Esophagus muscularis mucosa (tissue), 4 donors: ENCODE measurements around the gene CUL5. TPM values are rescaled to one million over a fixed set of nuclear protein-coding genes. Genes with fewer than 3 reads are reported as not detected.

Source experiments
- DNase-seq: peaks from one replicate; pipeline ENCODE4 v3.0.0-alpha.2; 2017; ENCODE audit errors: extremely low spot score
- H3K27ac ChIP-seq, 4 donors: fragments of 200-600 bp; sonication (generic); replicated peaks in 1 of 4; 1 replicate in 3 of 4; 2 replicates in 1 of 4; pipeline ENCODE4 v1.5.1; 2016 to 2019; ENCODE audit warnings: mild to moderate bottlenecking in 1 of 4
- H3K27me3 ChIP-seq, 4 donors: fragments of 200-600 bp; sonication (generic); one replicate each; pipeline versions ENCODE4 v1.5.1 to v1.6.0; 2016 to 2019
- H3K36me3 ChIP-seq, 4 donors: fragments of 200-600 bp; sonication (generic); one replicate each; pipeline ENCODE4 v1.5.1; 2016 to 2019
- H3K4me1 ChIP-seq, 4 donors: fragments of 200-600 bp; sonication (generic); one replicate each; pipeline ENCODE4 v1.5.1; 2016 to 2019
- H3K4me3 ChIP-seq, 4 donors: fragments of 200-600 bp; sonication (generic); 1 replicate in 2 of 4; 2 replicates in 2 of 4; pipeline ENCODE4 v1.5.1; 2016 to 2019; ENCODE audit warnings: mild to moderate bottlenecking in 4 of 4, moderate library complexity in 1 of 4
- H3K9me3 ChIP-seq, 4 donors: fragments of 200-600 bp; sonication (generic); 1 replicate in 3 of 4; 2 replicates in 1 of 4; pipeline ENCODE4 v1.5.1; 2016 to 2019
- EP300 ChIP-seq: sonication (generic); formaldehyde crosslinking; IDR thresholded peaks from one replicate; pipeline ENCODE4 v1.6.1; 2017; ENCODE audit warnings: antibody characterized with exemption
- POLR2A ChIP-seq: fragments of 450-650 bp; IDR thresholded peaks from one replicate; pipeline ENCODE4 v1.6.1; 2017; ENCODE audit warnings: antibody characterized with exemption, moderate library complexity, mild to moderate bottlenecking, low read depth
- POLR2AphosphoS5 ChIP-seq, 2 donors: sonication (generic); formaldehyde crosslinking; IDR thresholded peaks; one replicate each; pipeline ENCODE4 v1.6.1; 2017; ENCODE audit warnings: antibody characterized with exemption in 2 of 2
- WGBS: methylation state at CpG from one replicate; pipeline ENCODE4 v1.1.5; 2018; 5-methylcytosine and 5-hydroxymethylcytosine counted together
- intact Hi-C: fragments of 100-400 bp; cut with DNase I; formaldehyde crosslinking; loops from one replicate; pipeline ENCODE4 v1.15.1; 2023
- total RNA-seq, 4 donors: library from RNA; depleted of rRNA; stranded (reverse); fragments of >200 nt; gene quantifications; one replicate each; pipeline versions ENCODE4 v1.1.0 to v1.2.1, GENCODE V29; 2016
- TF ChIP-seq, protein P1 (sequence below), 3 experiments: fragments of 200-600 bp in 2 of 3; fragments of 450-650 bp in 1 of 3; sonication (generic) in 2 of 3; IDR thresholded peaks; one replicate each; pipeline ENCODE4 v1.5.1; 2017 to 2019; ENCODE audit warnings: antibody characterized with exemption in 3 of 3, mild to moderate bottlenecking in 2 of 3, moderate library complexity in 1 of 3

CUL5 gene
- total RNA-seq, 4 donors from 2014 or later = 23.4 to 28.1 (median 26.3) TPM

DNA sequence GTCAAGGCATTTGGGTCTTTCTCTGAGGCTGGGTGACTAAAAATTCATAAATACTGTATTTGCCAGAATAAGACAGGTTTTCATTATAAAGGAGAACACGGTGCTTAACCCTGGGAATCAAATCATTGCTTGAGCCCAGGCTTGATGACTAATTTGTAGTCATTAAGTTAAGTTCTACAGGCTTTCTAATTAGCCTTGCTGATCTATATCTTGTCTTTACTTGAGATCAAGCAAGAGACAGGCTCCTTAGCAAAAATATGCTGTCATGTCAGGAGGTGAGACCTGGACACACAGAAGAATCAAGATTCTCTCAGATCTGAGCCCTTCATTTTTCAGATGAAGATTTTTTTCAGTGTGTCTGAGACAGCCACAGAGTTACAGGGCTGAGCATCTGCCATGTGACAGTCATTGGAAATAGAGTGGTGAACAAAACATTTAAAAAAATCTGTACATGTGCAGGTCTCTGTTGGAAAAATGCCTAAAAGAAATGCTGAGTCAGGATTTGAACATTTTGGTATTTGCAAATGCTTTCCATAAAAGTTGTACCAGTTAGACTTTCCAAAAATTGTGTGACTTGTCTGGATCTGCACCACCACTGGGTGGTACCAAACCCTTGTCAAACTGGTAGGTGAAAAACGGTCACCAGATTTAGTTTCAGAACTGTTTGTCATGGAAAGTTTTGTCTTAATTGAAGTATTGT lies 127.3 kb downstream of the CUL5 start:
- WGBS = 58% methylated on average over 2 of the region's 2 CpGs
- H3K9me3 ChIP-seq = no peaks in the 10 kb centered on the region
- H3K27me3 ChIP-seq = no peaks in the 10 kb centered on the region
- H3K36me3 ChIP-seq = peaks cover 15 to 85% (median 60%) of the 10 kb centered on the region in 4 donors
- intact Hi-C loops = no loop called here
- TF ChIP-seq EP300 (no peak), POLR2AphosphoS5 (IDR thresholded peaks at IDR 0.05) (no peak), POLR2A (no peak)
- TF ChIP-seq, protein P1, sequence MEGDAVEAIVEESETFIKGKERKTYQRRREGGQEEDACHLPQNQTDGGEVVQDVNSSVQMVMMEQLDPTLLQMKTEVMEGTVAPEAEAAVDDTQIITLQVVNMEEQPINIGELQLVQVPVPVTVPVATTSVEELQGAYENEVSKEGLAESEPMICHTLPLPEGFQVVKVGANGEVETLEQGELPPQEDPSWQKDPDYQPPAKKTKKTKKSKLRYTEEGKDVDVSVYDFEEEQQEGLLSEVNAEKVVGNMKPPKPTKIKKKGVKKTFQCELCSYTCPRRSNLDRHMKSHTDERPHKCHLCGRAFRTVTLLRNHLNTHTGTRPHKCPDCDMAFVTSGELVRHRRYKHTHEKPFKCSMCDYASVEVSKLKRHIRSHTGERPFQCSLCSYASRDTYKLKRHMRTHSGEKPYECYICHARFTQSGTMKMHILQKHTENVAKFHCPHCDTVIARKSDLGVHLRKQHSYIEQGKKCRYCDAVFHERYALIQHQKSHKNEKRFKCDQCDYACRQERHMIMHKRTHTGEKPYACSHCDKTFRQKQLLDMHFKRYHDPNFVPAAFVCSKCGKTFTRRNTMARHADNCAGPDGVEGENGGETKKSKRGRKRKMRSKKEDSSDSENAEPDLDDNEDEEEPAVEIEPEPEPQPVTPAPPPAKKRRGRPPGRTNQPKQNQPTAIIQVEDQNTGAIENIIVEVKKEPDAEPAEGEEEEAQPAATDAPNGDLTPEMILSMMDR (IDR thresholded peaks at IDR 0.05) = no peak
- no peak overlapping the region for H3K4me3 ChIP-seq
- peak; percentile 10 for DNase-seq
- H3K27ac ChIP-seq = no peak overlapping the region
- H3K4me1 ChIP-seq = peaks cover 12 to 21% (median 13%) of the 10 kb centered on the region in 4 donors

DNA sequence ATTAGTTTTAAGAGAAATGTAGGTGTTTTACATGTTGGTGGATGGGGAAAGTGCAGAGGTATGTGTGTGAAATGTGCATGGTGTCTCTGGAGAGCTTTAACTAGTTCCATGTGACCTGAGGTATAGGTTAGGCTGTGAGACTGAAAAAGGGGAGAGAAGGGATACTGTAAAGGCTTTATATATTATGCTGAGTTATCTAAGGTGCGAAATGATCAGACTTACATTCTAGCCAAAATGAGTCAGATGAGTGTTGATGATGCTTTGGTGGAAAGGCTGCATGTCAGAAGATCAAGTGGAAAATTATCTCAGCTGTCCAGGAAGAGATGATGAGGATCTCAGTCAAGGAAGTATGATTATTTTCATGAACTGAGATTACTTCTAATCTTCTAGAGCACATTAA lies 128.5 kb downstream of the CUL5 start:
- TF ChIP-seq, protein P1 (IDR thresholded peaks at IDR 0.05) = no peak
- TF ChIP-seq POLR2AphosphoS5 (IDR thresholded peaks at IDR 0.05) = no peak
- no peak for TF ChIP-seq POLR2A
- no peak for TF ChIP-seq EP300
- Histone ChIP-seq H3K4me1 (peaks cover 8 to 12% (median 10%) of the 10 kb centered on the region in 4 donors), H3K27ac (no peak overlapping the region), H3K27me3 (no peaks in the 10 kb centered on the region), H3K9me3 (no peaks in the 10 kb centered on the region), H3K4me3 (no peak overlapping the region), H3K36me3 (peaks cover 19 to 94% (median 66%) of the 10 kb centered on the region in 4 donors)
- DNase-seq = no peak
- intact Hi-C loops = no loop called here
- WGBS = 91% methylated on average over 1 of the region's 1 CpG

GRCh38 chr11:108142304-108142703 lies 133.6 kb downstream of the CUL5 start:
- no peak for TF ChIP-seq POLR2AphosphoS5 (IDR thresholded peaks at IDR 0.05)
- no peak for TF ChIP-seq EP300
- DNase-seq = no peak
- intact Hi-C loops = no loop called here
- H3K27me3 ChIP-seq = no peaks in the 10 kb centered on the region
- H3K36me3 ChIP-seq = peaks cover 66 to 100% (median 88%) of the 10 kb centered on the region in 4 donors
- no peak overlapping the region for H3K27ac ChIP-seq
- H3K9me3 ChIP-seq = no peaks in the 10 kb centered on the region
- WGBS = 96% methylated on average over 7 of the region's 7 CpGs
- H3K4me3 ChIP-seq = no peak overlapping the region
- no peaks in the 10 kb centered on the region for H3K4me1 ChIP-seq

DNA sequence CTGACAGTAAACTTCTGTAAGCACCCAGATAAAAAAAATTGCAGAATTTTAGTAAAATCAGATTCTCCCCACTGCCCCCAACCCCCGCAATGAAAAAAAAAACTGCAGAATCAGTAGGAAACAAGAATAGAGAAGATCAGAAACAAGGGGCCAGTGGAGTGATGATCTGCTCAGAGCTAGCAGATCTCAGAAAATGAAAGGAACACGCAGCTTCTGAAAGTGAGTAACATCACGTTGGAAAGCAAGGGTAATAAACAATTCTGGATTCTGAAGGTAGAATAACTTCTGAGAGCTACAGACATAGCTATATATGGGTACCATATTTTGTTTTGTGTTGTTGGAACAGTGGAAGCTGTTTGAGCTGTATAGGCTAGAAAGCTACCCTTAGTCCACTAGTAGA lies 135.9 kb downstream of the CUL5 start:
- TF ChIP-seq, protein P1 (IDR thresholded peaks at IDR 0.05) = no peak
- no peak for TF ChIP-seq EP300
- TF ChIP-seq POLR2A = no peak
- TF ChIP-seq POLR2AphosphoS5 (IDR thresholded peaks at IDR 0.05) = no peak
- Histone ChIP-seq H3K36me3 (peaks cover 82 to 100% (median 93%) of the 10 kb centered on the region in 4 donors), H3K27me3 (no peaks in the 10 kb centered on the region), H3K9me3 (no peaks in the 10 kb centered on the region), H3K27ac (no peak overlapping the region), H3K4me1 (no peaks in the 10 kb centered on the region), H3K4me3 (no peak overlapping the region)
- 90% methylated on average over 3 of the region's 3 CpGs for WGBS
- intact Hi-C loops = no loop called here
- DNase-seq = no peak

DNA sequence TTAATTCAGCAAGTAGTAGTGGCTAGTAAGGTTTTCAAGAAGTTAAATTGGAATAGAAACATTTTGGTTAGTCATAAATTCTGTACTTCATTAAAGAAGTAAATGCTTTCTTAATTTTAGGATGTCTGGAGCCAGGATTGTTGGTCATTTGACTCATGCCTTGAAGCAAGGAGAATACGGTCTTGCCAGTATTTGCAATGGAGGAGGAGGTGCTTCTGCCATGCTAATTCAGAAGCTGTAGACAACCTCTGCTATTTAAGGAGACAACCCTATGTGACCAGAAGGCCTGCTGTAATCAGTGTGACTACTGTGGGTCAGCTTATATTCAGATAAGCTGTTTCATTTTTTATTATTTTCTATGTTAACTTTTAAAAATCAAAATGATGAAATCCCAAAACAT lies 138.5 kb downstream of the CUL5 start:
- no peak for DNase-seq
- H3K9me3 ChIP-seq = no peaks in the 10 kb centered on the region
- peaks cover 83 to 100% (median 93%) of the 10 kb centered on the region in 4 donors for H3K36me3 ChIP-seq
- H3K27ac ChIP-seq = no peak overlapping the region
- intact Hi-C loops = no loop called here
- WGBS = 83% methylated on average over 1 of the region's 1 CpG
- no peaks in the 10 kb centered on the region for H3K4me1 ChIP-seq
- H3K4me3 ChIP-seq = no peak overlapping the region
- no peaks in the 10 kb centered on the region for H3K27me3 ChIP-seq
- TF ChIP-seq POLR2A (no peak), EP300 (no peak), POLR2AphosphoS5 (IDR thresholded peaks at IDR 0.05) (no peak)
- TF ChIP-seq, protein P1 (IDR thresholded peaks at IDR 0.05) = no peak
